Panc1 (cell line): ENCODE measurements around the gene SLC9B1.

Experiments
- POLR2AphosphoS5 ChIP-seq: IDR thresholded peaks from 2 replicates; pipeline ENCODE4 v1.6.1; 2012; ENCODE audit warnings: mild to moderate bottlenecking, low read depth, low read length, moderate library complexity
- TCF7L2 ChIP-seq: IDR thresholded peaks from 2 replicates; pipeline ENCODE4 v1.6.1; 2011; ENCODE audit warnings: mild to moderate bottlenecking, low read depth, low read length, inconsistent platforms
- TF ChIP-seq, protein P1 (sequence below): fragments of 450-650 bp; IDR thresholded peaks from 2 replicates; pipeline ENCODE4 v1.5.1; 2017; ENCODE audit warnings: mild to moderate bottlenecking

DNA sequence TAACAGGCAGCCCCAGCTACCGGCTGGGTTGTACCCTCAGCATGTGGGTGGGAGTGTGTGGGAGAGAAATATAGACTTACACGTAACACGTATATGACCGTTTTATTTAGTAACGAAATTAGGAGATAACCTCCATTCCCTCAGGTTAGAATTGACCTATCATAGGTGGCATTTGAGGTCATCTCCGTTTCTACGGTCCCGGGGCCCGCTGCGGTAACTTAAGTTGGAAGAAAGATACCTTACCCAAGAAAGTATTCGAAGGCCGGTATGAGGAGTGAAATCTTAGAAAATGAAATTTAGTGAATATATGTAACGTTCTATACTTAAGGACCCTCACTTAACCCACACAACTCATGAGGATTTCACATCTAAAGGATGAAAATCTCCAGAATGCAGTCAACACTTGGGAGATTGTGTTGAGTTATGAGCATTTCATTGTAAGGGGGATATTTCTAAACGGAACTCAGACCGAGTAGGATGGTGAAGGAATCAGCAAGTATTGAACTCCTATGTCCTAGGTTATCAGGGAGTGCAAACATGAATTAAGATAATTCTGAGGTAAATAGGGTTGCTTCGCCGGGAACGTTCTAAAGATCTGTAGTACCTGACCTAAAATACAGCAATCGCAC, 149.8 kb downstream of the SLC9B1 start:
- TF ChIP-seq, protein P1, sequence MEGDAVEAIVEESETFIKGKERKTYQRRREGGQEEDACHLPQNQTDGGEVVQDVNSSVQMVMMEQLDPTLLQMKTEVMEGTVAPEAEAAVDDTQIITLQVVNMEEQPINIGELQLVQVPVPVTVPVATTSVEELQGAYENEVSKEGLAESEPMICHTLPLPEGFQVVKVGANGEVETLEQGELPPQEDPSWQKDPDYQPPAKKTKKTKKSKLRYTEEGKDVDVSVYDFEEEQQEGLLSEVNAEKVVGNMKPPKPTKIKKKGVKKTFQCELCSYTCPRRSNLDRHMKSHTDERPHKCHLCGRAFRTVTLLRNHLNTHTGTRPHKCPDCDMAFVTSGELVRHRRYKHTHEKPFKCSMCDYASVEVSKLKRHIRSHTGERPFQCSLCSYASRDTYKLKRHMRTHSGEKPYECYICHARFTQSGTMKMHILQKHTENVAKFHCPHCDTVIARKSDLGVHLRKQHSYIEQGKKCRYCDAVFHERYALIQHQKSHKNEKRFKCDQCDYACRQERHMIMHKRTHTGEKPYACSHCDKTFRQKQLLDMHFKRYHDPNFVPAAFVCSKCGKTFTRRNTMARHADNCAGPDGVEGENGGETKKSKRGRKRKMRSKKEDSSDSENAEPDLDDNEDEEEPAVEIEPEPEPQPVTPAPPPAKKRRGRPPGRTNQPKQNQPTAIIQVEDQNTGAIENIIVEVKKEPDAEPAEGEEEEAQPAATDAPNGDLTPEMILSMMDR, result no peak
- no peak for TF ChIP-seq TCF7L2
- no peak for TF ChIP-seq POLR2AphosphoS5
